Fibroblast of pulmonary artery (primary cell): ENCODE measurements around the gene FRRS1L.

ENCODE experiments used
- DNase-seq: peaks from one replicate; pipeline ENCODE4 v3.0.0-alpha.2; 2010; ENCODE audit warnings: low read depth
- H3K4me3 ChIP-seq: replicated peaks from 2 replicates; pipeline ENCODE4 v1.5.1; 2011; ENCODE audit warnings: low read depth, mild to moderate bottlenecking, control low read depth, low read length, moderate library complexity
- TF ChIP-seq, protein P1 (sequence below): IDR thresholded peaks from 2 replicates; pipeline ENCODE4 v1.5.1; 2011; ENCODE audit warnings: mild to moderate bottlenecking, control low read depth, low read length, inconsistent platforms; ENCODE audit errors: missing control alignments

The FRRS1L gene

DNA sequence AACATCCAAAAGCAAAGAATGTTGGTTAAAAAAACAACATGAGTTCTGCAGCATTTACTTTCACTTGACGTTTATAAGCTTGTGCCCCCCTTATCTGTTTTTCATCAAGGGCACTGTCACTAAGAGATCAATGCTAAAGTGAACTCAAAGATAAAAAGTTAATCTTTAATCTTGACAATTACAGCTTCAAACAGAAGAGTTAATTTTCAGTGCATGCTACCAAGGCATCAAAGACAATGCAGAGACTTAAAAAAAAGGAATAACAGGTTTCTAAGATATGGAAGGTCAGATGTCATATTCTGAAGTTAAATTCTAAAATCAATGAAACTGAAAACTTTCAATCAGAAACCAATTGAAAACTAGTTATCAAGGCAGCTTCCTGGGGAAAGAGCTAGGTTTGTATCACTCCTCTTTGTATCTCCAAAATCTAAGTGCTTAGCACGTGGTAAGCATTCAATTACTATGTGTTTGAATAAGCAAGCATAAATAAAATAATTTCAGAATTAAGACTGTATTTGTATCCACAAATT lies 84.9 kb downstream of the FRRS1L start:
- TF ChIP-seq, protein P1, sequence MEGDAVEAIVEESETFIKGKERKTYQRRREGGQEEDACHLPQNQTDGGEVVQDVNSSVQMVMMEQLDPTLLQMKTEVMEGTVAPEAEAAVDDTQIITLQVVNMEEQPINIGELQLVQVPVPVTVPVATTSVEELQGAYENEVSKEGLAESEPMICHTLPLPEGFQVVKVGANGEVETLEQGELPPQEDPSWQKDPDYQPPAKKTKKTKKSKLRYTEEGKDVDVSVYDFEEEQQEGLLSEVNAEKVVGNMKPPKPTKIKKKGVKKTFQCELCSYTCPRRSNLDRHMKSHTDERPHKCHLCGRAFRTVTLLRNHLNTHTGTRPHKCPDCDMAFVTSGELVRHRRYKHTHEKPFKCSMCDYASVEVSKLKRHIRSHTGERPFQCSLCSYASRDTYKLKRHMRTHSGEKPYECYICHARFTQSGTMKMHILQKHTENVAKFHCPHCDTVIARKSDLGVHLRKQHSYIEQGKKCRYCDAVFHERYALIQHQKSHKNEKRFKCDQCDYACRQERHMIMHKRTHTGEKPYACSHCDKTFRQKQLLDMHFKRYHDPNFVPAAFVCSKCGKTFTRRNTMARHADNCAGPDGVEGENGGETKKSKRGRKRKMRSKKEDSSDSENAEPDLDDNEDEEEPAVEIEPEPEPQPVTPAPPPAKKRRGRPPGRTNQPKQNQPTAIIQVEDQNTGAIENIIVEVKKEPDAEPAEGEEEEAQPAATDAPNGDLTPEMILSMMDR: no peak
- H3K4me3 ChIP-seq: no peak overlapping the region
- no peak for DNase-seq
